GM19395 (cell line): ENCODE measurements around the gene ARL11.

Experiments used
- ATAC-seq: cut with Tn5 transposase; IDR thresholded peaks from one replicate; pipeline ENCODE4 v1.9.1; 2021; ENCODE audit warnings: mild to moderate bottlenecking, moderate library complexity; ENCODE audit not compliant: unreplicated experiment

ARL11 gene

DNA sequence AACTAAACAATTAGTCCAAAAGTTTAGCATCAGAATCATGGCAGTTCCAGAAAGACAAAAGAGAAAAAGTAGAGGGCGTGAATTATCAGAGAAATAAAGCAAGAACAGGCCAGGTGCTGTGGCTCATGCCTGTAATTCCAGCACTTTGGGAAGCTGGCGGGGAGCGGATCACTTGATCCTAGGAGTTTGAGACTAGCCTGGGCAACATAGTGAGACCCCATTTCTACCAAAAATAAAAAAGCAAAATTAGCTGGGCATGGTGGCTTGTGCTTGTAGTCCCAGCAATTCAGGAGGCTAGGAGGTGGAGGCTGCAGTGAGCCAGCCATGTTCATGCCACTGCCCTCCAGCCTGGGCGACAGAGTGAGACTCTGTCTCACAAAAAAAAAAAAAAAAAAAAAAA lies 18.4 kb downstream of the ARL11 start:
- ATAC-seq, result no peak

DNA sequence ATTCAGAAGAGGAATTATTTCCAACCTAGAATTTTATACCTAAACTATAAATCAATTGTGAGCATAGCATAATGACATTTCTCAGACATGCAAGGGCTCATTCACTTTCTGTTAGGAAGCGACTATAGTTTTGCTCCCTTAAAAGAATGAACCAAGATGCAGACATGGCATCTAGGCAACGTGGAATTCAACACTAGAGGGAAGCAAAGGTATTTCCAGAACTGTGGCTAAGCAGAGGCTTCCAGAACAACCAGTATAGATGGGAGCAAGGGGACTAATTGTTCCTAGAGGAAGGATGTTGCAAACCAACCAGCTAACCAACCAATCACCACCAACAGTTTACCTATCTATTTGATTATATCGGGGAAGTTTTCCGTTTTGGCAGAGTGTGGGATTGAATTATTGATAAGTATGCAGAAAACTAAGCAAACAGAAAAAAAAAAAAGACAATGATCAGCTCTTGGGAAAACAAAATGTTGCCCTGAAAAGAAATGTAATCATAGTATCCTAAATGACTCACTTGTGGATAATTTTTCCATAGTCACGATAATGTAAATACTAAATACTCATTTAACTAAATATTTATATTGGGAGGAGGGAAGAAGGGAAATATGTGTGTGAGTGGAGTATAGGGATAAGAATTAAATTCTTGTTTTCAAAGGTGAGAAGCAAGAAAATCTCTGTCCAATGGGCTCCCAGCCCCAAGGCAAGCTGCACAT lies 21.1 kb downstream of the ARL11 start:
- ATAC-seq, result no peak

DNA sequence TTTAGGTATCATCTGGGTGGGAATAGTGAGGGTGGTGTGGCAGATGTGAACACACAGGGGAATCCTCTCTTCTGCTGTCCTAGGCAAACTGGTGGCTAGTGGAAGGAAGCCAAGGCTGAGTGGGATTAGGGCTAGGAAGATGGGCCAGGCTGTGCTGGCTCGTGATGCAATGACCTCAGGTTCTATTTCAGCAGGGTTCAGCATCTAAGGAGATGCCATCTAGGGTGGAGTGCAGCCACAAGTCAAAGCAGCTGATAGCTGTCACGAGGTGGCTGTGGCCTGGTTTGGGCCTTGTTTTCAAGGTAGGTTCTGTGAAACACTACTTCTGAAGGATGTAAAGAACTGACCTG lies 21.6 kb downstream of the ARL11 start:
- ATAC-seq, result no peak

DNA sequence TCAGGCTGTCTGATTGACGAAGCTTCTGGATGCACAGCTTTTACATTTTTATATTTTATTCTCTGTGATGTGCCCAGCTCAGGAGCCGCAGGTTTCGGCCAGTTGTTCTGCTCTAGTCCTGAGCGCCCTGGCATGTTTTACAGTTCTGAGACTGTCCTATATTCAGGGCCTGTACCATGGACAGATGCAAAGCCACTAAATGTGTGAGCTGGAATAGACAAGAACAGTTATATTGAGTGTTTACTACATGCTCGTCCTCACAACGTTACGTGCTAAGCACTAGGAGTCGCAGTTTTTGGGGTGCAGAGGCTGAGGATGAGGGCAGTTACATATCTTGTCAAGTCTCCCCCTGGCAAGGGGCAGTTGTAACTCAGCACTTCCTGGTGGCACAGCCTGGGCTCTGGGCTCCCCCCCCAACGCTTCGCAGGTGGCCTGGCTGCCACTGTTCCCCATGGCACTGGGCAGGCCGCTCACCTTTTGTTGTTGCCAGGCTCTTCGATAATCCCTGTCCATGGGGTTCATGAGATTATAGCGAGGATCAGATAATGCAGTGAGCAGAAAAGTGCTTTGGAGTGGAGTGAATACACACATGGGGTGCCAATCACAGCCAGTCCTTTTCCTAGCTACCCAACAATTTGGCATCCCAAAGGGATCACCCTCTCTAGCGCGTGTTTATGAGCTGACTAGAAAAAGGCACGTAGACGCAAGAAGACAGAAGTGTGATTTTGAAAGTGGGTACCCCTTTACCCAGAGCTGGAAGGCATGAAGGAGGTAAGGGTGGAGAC lies 23.5 kb downstream of the ARL11 start:
- ATAC-seq, result no peak

DNA sequence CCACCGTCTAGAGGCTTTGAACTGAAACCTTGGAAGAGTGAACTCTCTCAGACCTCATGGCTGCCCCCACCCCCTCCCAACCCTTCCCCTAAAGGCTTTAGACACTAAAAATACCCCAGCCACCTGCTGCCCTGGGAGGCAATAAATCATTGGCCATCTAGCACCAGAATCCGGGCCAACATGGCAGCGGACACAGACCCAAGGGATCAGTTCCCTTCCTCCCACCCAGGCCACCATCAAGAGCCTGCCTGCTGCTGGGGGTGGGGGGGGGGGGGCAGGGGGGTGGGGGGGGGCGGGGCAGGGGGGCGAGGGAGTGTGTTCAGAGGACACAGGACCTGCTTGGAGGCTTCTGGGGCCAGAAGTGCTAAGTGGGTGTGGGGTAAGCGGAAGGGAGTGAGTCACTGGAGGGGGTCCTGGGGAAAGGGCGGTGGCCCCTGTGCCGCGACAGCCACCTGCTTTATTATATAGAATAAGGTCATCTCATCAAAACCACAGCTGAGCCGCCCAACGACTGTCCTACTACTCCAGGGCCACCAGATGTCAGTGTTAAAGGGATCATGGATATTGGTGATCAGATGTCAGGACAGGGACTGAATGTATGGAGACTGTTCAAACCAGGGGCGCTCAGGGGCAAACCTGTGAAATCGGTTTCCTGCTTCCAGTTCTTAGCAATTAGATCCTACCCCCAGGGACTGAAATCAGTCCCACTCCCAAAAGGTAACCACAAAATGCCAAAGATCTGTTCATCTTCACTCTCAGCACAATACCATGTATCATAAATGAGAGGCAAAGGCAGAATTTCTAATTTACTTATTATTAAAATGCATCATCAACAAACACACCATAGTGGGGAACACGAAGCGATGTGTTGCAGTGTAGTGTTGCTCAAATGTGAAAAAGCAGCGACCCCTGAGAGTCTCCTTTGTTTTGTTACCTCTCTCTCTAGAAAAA lies 24.3 kb downstream of the ARL11 start:
- no peak for ATAC-seq

DNA sequence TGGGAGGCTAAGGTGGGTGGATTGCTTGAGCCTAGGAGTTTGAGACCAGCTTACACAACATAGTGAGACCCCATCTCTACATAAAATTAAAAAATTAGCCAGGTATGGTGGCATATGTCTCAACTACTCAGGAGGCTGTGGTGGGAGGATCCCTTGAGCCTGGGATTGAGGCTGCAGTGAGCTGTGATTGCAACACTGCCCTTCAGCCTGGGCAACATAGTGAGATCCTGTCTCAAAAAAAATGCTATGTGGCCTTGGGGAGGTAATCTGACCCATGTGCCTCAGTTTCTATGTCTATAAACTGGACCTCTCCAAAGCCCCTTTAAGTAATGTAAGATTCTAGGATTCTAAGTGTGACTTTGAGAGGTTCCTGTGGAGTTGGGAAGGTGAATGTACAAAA lies 25.2 kb downstream of the ARL11 start:
- ATAC-seq, result no peak

DNA sequence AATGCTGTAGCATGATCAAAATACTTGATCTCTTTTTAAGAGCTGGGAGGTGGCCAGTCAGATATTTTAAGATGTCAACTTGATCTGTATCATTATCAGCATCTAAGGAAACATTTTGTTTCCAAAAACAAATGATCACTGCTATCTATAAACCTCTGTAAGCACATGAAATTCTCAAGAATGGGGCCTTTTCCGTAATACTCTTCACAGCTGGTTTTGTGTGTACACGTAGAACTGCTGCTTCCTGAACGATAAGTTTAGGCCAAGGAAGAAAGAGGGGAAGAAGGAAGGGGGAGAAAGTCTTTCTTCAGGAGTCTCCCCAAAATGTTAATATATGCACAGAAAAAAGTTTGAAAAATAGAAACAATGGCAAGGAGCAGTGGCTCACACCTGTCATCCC lies 25.7 kb downstream of the ARL11 start:
- no peak for ATAC-seq

DNA sequence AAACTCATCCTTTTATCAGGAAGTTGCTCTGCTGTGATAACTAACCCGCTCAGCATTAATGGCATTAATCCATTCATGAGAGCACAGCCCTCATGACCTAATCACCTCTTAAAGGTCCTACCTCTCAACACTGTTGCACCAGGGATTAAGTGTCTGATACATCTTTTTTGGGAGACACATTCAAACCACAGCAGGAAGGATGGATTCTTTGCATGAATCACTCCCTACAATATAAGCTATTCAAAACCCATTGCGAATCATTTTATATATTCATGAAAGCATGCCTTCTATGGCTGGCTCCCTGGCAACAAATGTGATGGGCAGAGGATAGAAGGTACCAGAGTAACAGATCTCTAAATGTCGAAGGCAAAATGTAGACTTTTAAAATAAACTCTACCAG lies 27.6 kb downstream of the ARL11 start:
- ATAC-seq, result no peak

DNA sequence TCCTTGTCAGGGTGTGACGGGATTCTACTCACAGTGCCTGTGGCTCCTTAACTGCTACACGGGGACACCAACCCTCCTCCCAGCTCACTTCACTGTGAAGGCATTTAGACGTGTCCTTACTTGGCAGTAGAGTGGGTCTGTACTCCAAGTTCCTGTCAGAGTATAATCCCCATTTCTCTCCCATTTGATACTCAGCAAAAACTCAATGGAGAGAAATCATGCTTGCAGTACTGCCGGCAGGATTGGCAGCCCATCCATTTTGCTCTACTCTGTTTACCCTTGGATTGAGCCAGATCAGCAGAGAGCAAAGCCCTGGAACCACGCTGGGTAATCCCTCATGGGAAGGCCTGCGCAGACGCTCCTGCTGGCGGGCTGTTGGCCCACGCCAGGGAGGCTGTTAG lies 28.9 kb downstream of the ARL11 start:
- no peak for ATAC-seq

DNA sequence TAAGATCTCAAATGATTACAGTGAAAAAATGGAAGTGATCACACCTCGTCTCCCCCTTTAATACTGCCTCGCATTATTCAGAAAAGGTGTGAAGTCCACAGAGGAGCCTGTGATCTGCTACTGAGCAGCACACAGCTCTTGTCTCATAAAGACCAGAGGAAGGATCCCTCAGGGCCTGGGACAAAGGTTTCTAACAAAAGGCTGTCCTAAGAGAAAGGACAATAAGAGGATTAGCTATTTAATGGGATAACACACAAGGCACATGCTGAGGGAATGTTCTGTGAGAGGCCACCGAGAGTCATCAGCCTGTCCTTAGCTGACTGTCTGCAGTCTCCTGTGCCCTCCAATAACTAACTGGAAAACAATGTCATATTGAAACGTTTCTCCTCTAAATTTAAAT lies 36.3 kb downstream of the ARL11 start:
- no peak for ATAC-seq

DNA sequence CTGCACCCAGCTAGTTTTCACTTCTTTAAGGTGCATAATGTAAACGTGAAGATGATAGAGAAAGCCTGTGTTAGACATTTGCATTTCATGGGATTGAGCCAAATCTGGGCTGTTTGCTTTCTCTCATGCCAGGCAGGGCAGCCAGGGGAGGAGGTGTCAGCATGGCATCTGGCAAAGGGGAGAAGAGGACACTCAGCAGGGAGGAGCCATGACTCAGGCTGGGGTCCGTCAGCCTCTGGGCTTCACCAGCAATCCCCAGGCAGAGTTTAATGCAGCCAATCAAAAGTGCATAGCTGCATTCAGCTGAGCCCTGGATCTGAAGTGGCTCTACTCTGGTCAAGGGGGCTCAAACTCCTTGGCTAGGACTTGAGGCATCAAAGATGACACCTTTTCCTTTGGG lies 39.5 kb downstream of the ARL11 start:
- ATAC-seq, result no peak

DNA sequence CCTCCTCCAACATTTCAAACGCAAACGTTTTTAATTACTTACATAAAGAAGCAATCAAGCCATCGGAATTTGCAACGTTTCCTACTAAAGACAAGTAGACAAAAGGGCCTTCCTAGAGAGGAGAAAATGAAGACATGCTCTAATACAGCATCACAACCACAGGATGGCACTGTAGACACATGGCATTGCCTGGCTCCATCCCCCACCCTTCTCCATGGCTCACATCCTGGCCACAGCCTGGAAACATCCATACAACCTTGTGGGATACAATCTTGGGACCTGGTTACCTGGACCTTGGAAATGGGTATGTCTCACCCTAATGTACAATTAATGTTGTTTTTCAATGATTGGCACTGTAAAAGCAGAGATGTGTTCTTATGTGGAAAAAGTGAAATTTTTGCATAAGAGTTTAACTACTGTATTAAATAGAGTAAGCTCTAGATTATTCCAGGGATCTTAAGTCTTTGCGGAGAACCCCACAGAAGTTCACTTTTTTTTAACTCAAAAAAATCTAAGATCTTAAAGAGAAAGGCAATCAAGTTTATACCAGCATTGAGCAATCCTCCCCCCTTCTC lies 41.5 kb downstream of the ARL11 start:
- ATAC-seq, result peak; percentile 78

DNA sequence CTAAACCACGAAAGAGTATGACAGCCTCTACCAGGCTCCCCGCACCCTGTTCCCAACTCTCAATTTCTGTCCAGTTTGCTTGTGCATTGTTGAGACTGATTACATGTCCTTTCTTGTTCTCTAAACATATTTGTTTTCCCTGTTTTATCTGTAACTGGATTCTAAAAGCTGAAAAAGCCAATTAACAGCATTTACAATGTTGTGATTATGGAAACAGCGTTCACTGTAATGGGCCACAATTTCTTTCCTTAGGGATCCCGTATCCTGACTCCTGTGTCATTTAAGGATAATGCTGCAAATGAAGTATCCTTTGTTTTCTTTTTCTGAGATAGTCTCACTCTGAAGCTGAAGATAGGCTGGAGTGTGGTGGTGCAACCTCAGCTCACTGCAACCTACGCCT lies 42.5 kb downstream of the ARL11 start:
- ATAC-seq, result no peak

DNA sequence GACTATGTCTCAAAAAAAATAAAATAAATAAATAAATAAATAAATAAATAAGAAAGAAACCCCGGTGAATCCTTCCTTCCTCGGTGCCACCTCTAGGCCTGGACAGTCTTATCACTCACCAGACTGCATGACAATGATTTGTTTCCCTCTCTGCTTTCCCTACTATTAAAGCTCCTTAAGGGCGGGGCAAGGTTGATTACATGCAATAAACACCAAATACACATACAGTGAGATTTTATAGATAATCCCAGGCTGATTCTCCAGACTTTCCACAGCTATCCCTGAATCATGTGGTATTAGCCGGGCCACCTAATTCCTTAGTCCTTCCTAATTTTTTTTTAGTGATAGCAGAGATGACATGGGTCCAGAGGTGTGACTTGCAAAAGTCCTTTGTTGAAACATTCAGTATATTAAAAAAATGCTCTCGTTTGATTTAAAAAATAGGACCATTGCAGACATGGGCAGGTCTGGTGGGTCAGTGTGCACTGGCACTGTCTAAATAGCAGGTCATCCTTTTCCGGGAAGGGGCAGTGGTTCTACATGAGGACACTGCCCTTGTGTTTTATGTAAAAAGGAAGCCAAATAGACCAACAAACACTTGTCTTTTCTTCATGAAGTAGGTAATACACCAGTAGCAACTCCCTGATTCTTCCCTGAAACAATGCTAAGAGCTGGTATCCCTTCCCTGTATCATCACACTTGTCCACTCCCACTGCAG lies 48.4 kb downstream of the ARL11 start:
- no peak for ATAC-seq

DNA sequence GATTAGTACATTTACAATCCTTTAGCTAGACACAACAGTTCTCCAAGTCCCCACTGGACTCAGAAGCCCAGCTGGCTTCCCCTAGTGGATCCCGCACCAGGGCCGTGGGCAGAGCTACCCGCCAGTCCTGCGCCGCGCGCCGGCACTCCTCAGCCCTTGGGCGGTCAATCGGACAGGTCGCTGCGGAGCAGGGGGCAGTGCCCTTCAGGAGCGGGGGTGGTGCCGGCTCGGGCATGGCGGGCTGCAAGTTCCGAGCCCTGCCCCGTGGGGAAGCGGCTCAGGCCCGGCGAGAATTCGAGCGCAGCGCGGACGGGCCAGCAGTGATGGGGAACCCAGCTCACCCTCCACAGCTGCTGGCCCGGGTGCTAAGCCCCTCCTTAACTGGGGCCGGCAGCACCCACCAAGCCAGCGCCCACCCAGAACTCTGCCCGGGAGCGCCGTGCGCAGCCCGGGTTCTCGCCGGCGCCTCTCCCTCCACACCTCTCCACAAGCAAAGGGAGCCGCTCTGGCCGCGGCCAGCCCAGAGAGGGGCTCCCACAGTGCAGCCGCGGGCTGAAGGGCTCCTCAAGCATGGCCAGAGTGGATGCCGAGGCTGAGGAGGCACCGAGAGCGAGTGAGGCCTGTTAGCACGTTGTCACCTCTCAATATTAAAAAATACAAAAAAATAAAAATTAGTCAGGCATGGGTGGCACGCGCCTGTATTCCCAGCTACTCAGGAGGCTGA lies 50.0 kb downstream of the ARL11 start:
- no peak for ATAC-seq

DNA sequence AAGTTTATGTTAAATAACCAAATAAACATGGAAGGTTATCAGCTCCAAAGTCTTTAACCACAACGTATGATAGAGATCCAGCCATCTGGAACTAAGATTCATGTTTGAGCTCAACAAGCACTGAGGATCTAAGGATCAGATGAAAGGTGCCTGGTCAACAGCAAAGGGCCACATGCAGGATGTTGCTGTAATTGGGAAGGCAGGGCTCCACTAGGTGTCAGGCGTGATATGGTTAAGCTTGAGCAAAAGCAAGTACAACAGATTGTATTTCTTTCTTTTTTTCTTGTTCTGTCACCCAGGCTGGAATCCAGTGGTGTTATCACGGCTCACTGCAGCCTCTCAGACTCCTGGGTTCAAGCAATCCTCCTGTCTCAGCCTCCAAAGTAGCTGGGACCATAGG lies 50.9 kb downstream of the ARL11 start:
- no peak for ATAC-seq

DNA sequence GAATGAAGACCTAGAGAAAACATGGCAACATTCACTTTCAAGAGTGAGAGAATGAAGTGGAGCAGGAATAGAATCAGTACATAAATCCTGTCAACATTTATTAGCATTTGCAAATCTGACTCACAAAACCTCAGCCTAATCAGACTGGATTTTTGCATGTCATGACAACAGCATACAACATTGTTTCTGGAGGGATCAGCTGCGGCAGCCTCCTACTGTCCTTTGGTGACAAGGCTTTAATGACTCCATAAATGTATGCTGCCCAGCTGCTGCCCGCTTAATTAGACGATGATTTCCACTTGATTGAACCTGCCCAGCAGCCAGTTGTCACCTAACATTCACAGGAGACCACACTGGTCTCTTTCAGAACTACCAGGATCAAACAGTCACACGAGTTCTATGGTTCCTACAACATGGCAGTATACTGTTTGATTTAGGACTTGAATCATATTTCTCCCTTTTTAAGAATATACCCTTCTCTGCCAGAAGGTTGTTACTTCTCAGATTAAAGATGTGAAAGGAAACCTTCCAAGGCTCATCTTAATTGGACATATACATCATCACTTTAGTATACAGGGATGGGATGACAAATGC lies 53.6 kb downstream of the ARL11 start:
- no peak for ATAC-seq
